ENCODE results near the gene RPTOR.
"Not testable (repeated sequence)": the region's sequence is repeated elsewhere in the genome, so short reads cannot be mapped to it uniquely, and the experiment has no call there.

GRCh38 chr17:80764627-80765145 is 220.0 kb downstream of the RPTOR start:
- not testable (repeated sequence) for TF ChIP-seq POLR2A (IDR thresholded peaks at IDR 0.05); CTCF (IDR thresholded peaks at IDR 0.05 in 4 of 5, conservative IDR thresholded peaks at IDR 0.05 in 1 of 5)

Measured in gastrocnemius medialis (tissue), 4 donors.